NT2/D1 (cell line): ENCODE results near the gene PANK1.

Experiments used
- DNase-seq: peaks from one replicate; pipeline ENCODE4 v3.0.0-alpha.2; 2011; ENCODE audit warnings: low read depth, low spot score
- H3K27me3 ChIP-seq: 2 replicates; pipeline ENCODE4 v1.6.0; 2011; ENCODE audit warnings: mild to moderate bottlenecking; ENCODE audit not compliant: insufficient read length, insufficient read depth
- H3K36me3 ChIP-seq: 2 replicates; pipeline ENCODE4 v1.6.1; 2011; ENCODE audit warnings: mild to moderate bottlenecking, low read length, mixed read lengths; ENCODE audit not compliant: insufficient read depth, insufficient read length
- H3K4me1 ChIP-seq: 2 replicates; pipeline ENCODE4 v1.5.1; 2011; ENCODE audit not compliant: insufficient read depth, insufficient read length
- H3K4me3 ChIP-seq: 2 replicates; pipeline ENCODE4 v1.5.1; 2011; ENCODE audit warnings: low read depth; ENCODE audit not compliant: insufficient read length
- H3K9ac ChIP-seq: 2 replicates; pipeline ENCODE4 v1.6.0; 2011; ENCODE audit warnings: low read depth; ENCODE audit not compliant: insufficient read length
- H3K9me3 ChIP-seq: 2 replicates; pipeline ENCODE4 v1.5.1; 2011; ENCODE audit warnings: mild to moderate bottlenecking, low read length; ENCODE audit not compliant: insufficient read depth
- SUZ12 ChIP-seq: IDR thresholded peaks from 2 replicates; pipeline ENCODE4 v1.6.1; 2011; ENCODE audit not compliant: insufficient read length, insufficient read depth; ENCODE audit errors: extremely low read depth
- YY1 ChIP-seq: IDR thresholded peaks from 2 replicates; pipeline ENCODE4 v1.6.1; 2011; ENCODE audit not compliant: insufficient read length, insufficient read depth
- ZNF274 ChIP-seq: IDR thresholded peaks from 2 replicates; pipeline ENCODE4 v1.6.1; 2011; ENCODE audit warnings: mild to moderate bottlenecking, low read depth, low read length

Gene PANK1

DNA sequence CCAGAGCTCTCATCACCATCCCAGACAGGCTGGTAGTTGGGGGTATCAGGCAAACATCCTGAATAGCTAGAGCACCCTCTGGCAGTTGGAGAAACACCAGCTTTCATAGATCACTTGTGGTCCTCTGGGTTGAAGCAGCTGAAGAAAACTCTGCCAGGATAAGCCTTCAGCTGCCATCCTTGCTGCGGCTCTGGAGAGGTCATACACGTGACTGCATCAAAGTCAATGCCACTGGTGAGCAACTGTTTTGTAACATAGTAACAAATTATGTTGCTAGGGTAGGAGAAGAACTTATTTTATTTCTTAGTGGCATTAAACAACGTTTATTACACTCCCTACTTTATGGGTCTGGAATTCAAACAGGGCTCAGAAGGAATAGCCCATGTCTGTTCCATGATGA is 19.2 kb upstream of the PANK1 start:
- no peaks in the 10 kb centered on the region for H3K4me1 ChIP-seq
- TF ChIP-seq YY1: no peak
- no peak for TF ChIP-seq SUZ12
- H3K9me3 ChIP-seq: no peaks in the 10 kb centered on the region
- H3K4me3 ChIP-seq: no peak overlapping the region
- DNase-seq: no peak
- no peaks in the 10 kb centered on the region for H3K36me3 ChIP-seq
- no peak overlapping the region for H3K9ac ChIP-seq
- H3K27me3 ChIP-seq: no peaks in the 10 kb centered on the region

DNA sequence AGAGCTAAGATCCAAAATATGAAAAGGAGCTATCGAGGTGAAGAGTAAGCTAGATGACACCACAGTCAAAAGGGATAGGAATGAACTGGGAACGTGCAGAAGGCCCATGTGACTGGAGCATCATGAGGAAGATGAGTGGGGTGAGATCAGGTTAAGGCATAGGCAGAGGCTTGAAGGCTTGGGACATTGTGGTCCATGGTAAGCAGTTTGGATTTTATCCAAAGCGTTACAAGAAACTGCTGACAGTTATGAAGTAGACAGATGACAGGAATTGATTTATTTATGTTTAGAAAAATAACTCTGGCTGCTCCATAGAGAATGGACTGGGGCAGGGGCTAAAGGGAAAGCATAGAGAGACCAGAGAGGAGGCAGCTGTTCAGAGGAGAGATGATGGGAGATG is 18.1 kb upstream of the PANK1 start:
- H3K27me3 ChIP-seq: no peaks in the 10 kb centered on the region
- DNase-seq: no peak
- H3K4me1 ChIP-seq: no peaks in the 10 kb centered on the region
- no peaks in the 10 kb centered on the region for H3K36me3 ChIP-seq
- H3K9me3 ChIP-seq: no peaks in the 10 kb centered on the region
- TF ChIP-seq ZNF274 (no peak), SUZ12 (no peak), YY1 (no peak)
- H3K4me3 ChIP-seq: no peak overlapping the region
- no peak overlapping the region for H3K9ac ChIP-seq

DNA sequence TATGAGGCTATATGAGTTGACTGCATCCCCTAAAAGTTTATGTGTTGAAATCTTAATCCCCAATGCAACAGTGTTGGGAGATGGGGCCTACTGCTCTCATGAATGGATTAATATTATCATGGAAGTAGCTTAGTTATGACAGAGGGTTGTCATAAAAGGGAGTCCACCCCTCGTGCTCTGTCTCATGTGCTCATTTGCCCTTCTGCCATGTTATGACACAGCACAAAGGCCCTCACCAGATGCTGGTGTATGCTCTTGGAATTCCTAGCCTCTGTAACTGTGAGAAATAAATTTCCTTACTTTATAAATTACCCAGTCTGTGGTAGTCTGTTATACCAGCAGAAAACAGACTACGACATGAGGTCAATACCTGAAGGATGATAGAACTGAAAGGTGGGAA is 17.6 kb upstream of the PANK1 start:
- TF ChIP-seq YY1: no peak
- TF ChIP-seq ZNF274: no peak
- TF ChIP-seq SUZ12: no peak
- H3K9ac ChIP-seq: no peak overlapping the region
- H3K36me3 ChIP-seq: no peaks in the 10 kb centered on the region
- DNase-seq: no peak
- H3K9me3 ChIP-seq: no peaks in the 10 kb centered on the region
- H3K4me1 ChIP-seq: no peaks in the 10 kb centered on the region
- no peak overlapping the region for H3K4me3 ChIP-seq
- no peaks in the 10 kb centered on the region for H3K27me3 ChIP-seq

DNA sequence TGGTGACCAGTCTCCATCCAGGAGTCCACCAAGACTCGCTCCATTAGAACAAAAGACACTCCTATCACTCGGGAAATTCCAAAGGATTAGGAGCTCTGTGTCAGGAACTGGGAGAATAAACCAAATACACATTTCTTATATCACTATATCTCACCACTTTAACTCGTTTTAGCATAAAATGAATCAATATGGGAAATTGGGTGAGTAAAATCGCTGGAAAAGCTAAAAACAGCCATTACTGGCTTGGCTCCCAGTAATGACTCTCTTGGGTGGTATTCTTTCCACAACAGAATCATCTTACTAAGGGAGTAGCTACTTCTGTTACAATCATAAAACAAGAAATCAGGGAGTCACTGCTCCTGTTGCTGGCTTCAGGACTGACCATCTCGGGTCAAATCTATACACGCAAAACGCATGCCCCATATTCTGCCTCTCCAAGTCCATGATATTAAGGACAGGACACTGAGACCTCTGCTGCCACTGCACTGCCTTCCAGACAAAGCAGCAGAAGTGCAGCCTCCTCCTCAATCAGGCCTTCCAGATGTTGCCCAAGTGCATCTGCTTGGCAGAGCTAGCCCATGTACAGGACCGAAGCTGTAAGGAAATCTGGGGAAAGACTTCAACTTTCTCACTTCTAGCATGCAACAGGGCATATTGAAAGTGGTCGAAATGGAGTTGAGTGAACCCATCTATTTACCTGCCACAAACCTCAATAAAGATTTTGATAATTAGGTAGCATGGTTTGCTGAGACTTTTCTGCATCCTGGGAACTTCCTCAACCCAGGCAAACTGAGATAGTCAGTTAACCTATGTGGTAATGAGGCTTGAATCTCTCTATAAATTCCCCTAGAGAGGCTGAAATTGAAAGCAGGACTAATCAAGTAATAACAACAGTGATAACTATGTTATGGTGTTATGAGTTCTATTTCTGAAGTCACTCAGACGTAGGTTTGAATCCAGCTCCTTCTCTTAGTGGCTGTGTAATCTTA is 14.4 kb upstream of the PANK1 start:
- DNase-seq: no peak

DNA sequence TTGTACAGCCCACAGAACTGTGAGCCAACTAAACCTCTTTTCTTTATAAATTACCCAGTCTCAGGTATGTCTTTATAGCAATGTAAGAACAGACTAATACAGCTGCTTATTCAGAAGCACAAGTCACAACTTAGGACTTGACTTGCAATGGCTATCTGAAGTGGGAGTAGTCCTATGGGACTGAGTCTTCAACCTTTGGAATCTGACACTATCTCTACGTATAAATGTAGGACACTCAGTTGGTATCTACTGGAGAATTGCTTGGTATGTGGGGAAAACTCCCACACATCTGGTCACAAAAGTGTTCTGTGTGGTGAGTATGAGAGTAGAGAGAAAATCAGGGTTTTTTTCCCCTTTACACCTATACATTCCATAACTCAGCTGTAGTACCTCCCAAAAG is 12.3 kb upstream of the PANK1 start:
- Histone ChIP-seq H3K4me3 (no peak overlapping the region), H3K4me1 (no peaks in the 10 kb centered on the region), H3K27me3 (no peaks in the 10 kb centered on the region), H3K9ac (no peak overlapping the region), H3K9me3 (peaks cover 23% of the 10 kb centered on the region; the same call in 1 of the 2 replicates), H3K36me3 (no peaks in the 10 kb centered on the region)
- TF ChIP-seq YY1: no peak
- TF ChIP-seq SUZ12: no peak
- TF ChIP-seq ZNF274: no peak
- DNase-seq: no peak

More for the DNA sequence above, 14.4 kb upstream of the PANK1 start:
- Histone ChIP-seq H3K27me3 (no peaks in the 10 kb centered on the region), H3K9ac (no peak overlapping the region), H3K4me1 (no peaks in the 10 kb centered on the region), H3K9me3 (peaks cover 19% of the 10 kb centered on the region; the same call in 1 of the 2 replicates), H3K4me3 (no peak overlapping the region), H3K36me3 (no peaks in the 10 kb centered on the region)
- TF ChIP-seq SUZ12: no peak
- no peak for TF ChIP-seq ZNF274
- no peak for TF ChIP-seq YY1

DNA sequence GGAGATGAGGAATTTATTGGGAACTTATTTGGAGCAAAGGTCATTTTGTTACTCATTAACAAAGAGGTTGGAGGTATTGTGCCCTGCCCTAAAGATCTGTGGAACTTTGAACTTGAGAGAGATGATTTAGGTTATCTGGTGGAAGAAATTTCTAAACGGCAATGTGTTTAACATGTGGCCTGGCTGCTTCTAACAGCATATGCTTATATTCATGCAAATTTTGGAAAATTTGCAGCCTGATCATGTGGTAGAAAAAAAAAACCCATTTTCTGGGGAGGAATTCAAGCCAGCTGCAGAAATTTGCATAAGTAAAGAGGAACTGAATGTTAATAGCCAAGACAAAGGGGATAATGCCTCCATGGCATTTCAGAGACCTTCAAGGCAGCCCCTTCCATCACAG is 10.7 kb upstream of the PANK1 start:
- H3K36me3 ChIP-seq: no peaks in the 10 kb centered on the region
- no peak for TF ChIP-seq YY1
- no peak for TF ChIP-seq SUZ12
- TF ChIP-seq ZNF274: no peak
- H3K4me3 ChIP-seq: no peak overlapping the region
- peaks cover 23% of the 10 kb centered on the region; the same call in 1 of the 2 replicates for H3K9me3 ChIP-seq
- no peak overlapping the region for H3K9ac ChIP-seq
- no peaks in the 10 kb centered on the region for H3K4me1 ChIP-seq
- DNase-seq: peak; percentile 39
- no peaks in the 10 kb centered on the region for H3K27me3 ChIP-seq

DNA sequence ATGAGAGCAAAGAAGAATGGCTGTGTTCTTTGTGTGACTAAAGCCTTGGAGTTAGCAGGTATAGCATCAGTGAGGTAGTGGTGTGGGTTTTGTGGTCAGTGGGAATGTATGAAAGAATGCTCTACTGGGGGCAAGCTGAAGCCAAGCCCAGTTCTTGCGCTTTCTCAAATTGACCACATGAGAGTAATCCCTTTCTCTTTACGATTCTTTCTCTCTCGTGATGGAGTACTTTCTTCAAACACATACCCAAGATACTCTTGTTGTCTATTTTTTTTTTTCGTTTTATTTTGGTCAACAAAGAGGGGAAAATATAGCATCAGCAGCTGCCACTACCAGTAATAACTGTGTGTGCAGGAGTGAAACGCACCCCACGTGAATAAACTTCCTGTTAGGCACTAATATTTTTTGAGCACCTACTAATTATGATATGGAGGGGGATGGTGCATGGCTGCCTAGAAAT is 8.4 kb upstream of the PANK1 start:
- no peak overlapping the region for H3K9ac ChIP-seq
- no peaks in the 10 kb centered on the region for H3K27me3 ChIP-seq
- no peak for DNase-seq
- no peak overlapping the region for H3K4me3 ChIP-seq
- H3K4me1 ChIP-seq: no peaks in the 10 kb centered on the region
- H3K9me3 ChIP-seq: peaks cover 31% of the 10 kb centered on the region; the same call in 1 of the 2 replicates
- TF ChIP-seq YY1 (no peak), SUZ12 (no peak), ZNF274 (no peak)
- no peaks in the 10 kb centered on the region for H3K36me3 ChIP-seq
